Liver (tissue), 9 donors: ENCODE data around the gene TGFBR1. TPM values are rescaled to one million over a fixed set of nuclear protein-coding genes. Genes with fewer than 3 reads are reported as not detected.

ENCODE experiments used
- DNase-seq: peaks from one replicate; pipeline ENCODE4 v3.0.0-alpha.2; 2017; ENCODE audit warnings: low spot score
- H3K27ac ChIP-seq, 2 donors: one replicate each; pipeline ENCODE4 v1.7.0; 2013; ENCODE audit warnings: inconsistent platforms in 2 of 2, low read length in 2 of 2, control low read depth in 1 of 2, low read depth in 1 of 2, mild to moderate bottlenecking in 1 of 2
- H3K27me3 ChIP-seq, 4 donors: one replicate each; pipeline versions ENCODE4 v1.6.1 to v1.7.0; 2013; ENCODE audit warnings: low read length in 3 of 4, inconsistent platforms in 1 of 4, mild to moderate bottlenecking in 1 of 4, moderate library complexity in 1 of 4; ENCODE audit not compliant: control insufficient read depth in 4 of 4, insufficient read depth in 4 of 4
- H3K36me3 ChIP-seq, 4 donors: one replicate each; pipeline versions ENCODE4 v1.6.1 to v1.7.0; 2013; ENCODE audit warnings: low read length in 3 of 4, mild to moderate bottlenecking in 3 of 4, low read depth in 1 of 4, moderate library complexity in 1 of 4; ENCODE audit not compliant: control insufficient read depth in 4 of 4, insufficient read depth in 3 of 4
- H3K4me1 ChIP-seq, 4 donors: one replicate each; pipeline versions ENCODE4 v1.6.1 to v1.7.0; 2013; ENCODE audit warnings: low read length in 3 of 4, mild to moderate bottlenecking in 3 of 4, moderate library complexity in 1 of 4; ENCODE audit not compliant: control insufficient read depth in 4 of 4, insufficient read depth in 4 of 4
- H3K4me3 ChIP-seq, 3 donors: one replicate each; pipeline versions ENCODE4 v1.6.1 to v1.7.0; 2013; ENCODE audit warnings: low read length in 3 of 3, control low read depth in 1 of 3, low read depth in 1 of 3, mild to moderate bottlenecking in 1 of 3
- H3K9ac ChIP-seq, 2 donors: one replicate each; pipeline ENCODE4 v1.7.0; 2013; ENCODE audit warnings: low read length in 2 of 2, mild to moderate bottlenecking in 2 of 2, moderate library complexity in 2 of 2, control low read depth in 1 of 2, low read depth in 1 of 2
- H3K9me3 ChIP-seq, 4 donors: one replicate each; pipeline versions ENCODE4 v1.6.1 to v1.7.0; 2013; ENCODE audit warnings: low read length in 3 of 4; ENCODE audit not compliant: control insufficient read depth in 4 of 4
- EGR1 ChIP-seq, 2 donors: IDR thresholded peaks; 2 replicates each; pipeline ENCODE4 v1.6.1; 2016 to 2018; ENCODE audit warnings: antibody characterized with exemption in 2 of 2, low read depth in 2 of 2
- FOXA1 ChIP-seq: IDR thresholded peaks from 2 replicates; pipeline ENCODE4 v1.6.1; 2016; ENCODE audit warnings: antibody characterized with exemption
- FOXA2 ChIP-seq: IDR thresholded peaks from 2 replicates; pipeline ENCODE4 v1.6.1; 2016; ENCODE audit warnings: antibody characterized with exemption
- GABPA ChIP-seq, 2 donors: IDR thresholded peaks in 1 of 2; conservative IDR thresholded peaks in 1 of 2; 2 replicates each; pipeline ENCODE4 v1.6.1; 2016; ENCODE audit warnings: antibody characterized with exemption in 2 of 2, mild to moderate bottlenecking in 1 of 2, moderate library complexity in 1 of 2
- HNF4A ChIP-seq, 2 donors: conservative IDR thresholded peaks; 2 replicates each; pipeline ENCODE4 v1.6.1; 2016; ENCODE audit warnings: antibody characterized with exemption in 2 of 2, mild to moderate bottlenecking in 2 of 2
- HNF4G ChIP-seq: IDR thresholded peaks from 2 replicates; pipeline ENCODE4 v1.6.1; 2016; ENCODE audit warnings: antibody characterized with exemption
- JUND ChIP-seq, 2 donors: IDR thresholded peaks; 2 replicates each; pipeline ENCODE4 v1.6.1; 2016; ENCODE audit warnings: antibody characterized with exemption in 2 of 2
- NR2F2 ChIP-seq: IDR thresholded peaks from 2 replicates; pipeline ENCODE4 v1.6.1; 2016; ENCODE audit warnings: antibody characterized with exemption
- RAD21 ChIP-seq, 2 donors: IDR thresholded peaks; 2 replicates each; pipeline ENCODE4 v1.6.1; 2016; ENCODE audit warnings: antibody characterized with exemption in 2 of 2, mild to moderate bottlenecking in 2 of 2
- RXRA ChIP-seq, 2 donors: IDR thresholded peaks; 2 replicates each; pipeline ENCODE4 v1.6.1; 2017 to 2018; ENCODE audit warnings: antibody characterized with exemption in 2 of 2, mild to moderate bottlenecking in 1 of 2
- SP1 ChIP-seq: IDR thresholded peaks from 2 replicates; pipeline ENCODE4 v1.6.1; 2018; ENCODE audit warnings: antibody characterized with exemption, mild to moderate bottlenecking
- TAF1 ChIP-seq: conservative IDR thresholded peaks from 2 replicates; pipeline ENCODE4 v1.6.1; 2016; ENCODE audit warnings: antibody characterized with exemption, mild to moderate bottlenecking
- YY1 ChIP-seq: IDR thresholded peaks from 2 replicates; pipeline ENCODE4 v1.6.1; 2016; ENCODE audit warnings: antibody characterized with exemption, mild to moderate bottlenecking
- WGBS: extraction: QIAGEN DNeasy Blood & Tissue Kit; methylation state at CpG from one replicate; pipeline ENCODE4 v1.1.7; 2013; 5-methylcytosine and 5-hydroxymethylcytosine counted together
- polyA plus RNA-seq, 2 donors: library from polyadenylated mRNA; stranded (reverse) in 1 of 2; unstranded in 1 of 2; fragments of 200-250 nt in 1 of 2; fragments of >200 nt in 1 of 2; fragmentation: Nextera tagmentation in 1 of 2; extraction: Ambion mirVana in 1 of 2; gene quantifications; one replicate each; pipeline versions ENCODE4 v1.2.1 to v1.2.3, GENCODE V29; 2013 to 2015
- total RNA-seq, 2 donors: library from RNA; depleted of rRNA; stranded (reverse); fragments of >200 nt; gene quantifications; one replicate each; pipeline ENCODE4 v1.2.3, GENCODE V29; 2014
- TF ChIP-seq, protein P1 (sequence below): IDR thresholded peaks from 2 replicates; pipeline ENCODE4 v1.6.1; 2016; ENCODE audit warnings: antibody characterized with exemption, mild to moderate bottlenecking
- TF ChIP-seq, protein P2 (sequence below): fragments of 150-350 bp; IDR thresholded peaks from 2 replicates; pipeline ENCODE4 v1.5.1; 2017; ENCODE audit warnings: improper control_type of control experiment, low read depth, low read length; ENCODE audit not compliant: missing input control
- TF ChIP-seq, protein P3 (sequence below): IDR thresholded peaks from 2 replicates; pipeline ENCODE4 v1.6.1; 2016; ENCODE audit warnings: antibody characterized with exemption
- TF ChIP-seq, protein P4 (sequence below): IDR thresholded peaks from 2 replicates; pipeline ENCODE4 v1.6.1; 2016; ENCODE audit warnings: antibody characterized with exemption
- TF ChIP-seq, protein P5 (sequence below): IDR thresholded peaks from 2 replicates; pipeline ENCODE4 v1.6.1; 2016; ENCODE audit warnings: antibody characterized with exemption
- donor health status: healthy.
- donor health status: healthy.
- donor health status: healthy.
- donor health status: healthy.
- donor health status: healthy.

TGFBR1 gene
- total and polyA plus RNA-seq, 4 donors, result 3.1 to 18.2 (median 11.0) TPM

DNA sequence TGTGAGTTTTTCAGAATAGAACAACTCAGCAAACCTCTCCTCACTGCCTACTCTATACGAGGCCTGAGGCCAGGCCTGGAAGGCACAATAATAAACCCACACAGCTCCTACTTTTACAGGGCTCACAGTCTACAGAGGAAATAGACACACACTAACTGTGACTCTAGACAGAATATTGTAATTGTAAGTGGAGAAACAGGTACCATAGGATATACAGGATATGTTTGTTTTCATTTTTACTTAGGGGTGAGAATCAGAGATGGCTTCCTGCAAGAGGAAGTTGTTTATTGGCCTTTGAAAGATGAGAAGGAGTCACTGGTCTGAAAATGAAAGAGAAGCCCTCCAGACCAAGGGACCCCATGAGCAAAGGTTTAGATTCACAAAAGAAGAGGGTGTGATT lies 35.8 kb upstream of the TGFBR1 start:
- Histone ChIP-seq H3K9me3 (no peaks in the 10 kb centered on the region), H3K36me3 (no peaks in the 10 kb centered on the region), H3K9ac (no peak overlapping the region), H3K4me3 (no peak overlapping the region), H3K27me3 (no peaks in the 10 kb centered on the region), H3K4me1 (no peaks in the 10 kb centered on the region), H3K27ac (no peak overlapping the region)
- WGBS, result 86% methylated on average over 1 of the region's 1 CpG
- DNase-seq, result no peak
- TF ChIP-seq YY1 (no peak), NR2F2 (no peak), HNF4A (conservative IDR thresholded peaks at IDR 0.05) (no peak), TAF1 (no peak), FOXA2 (no peak)
- TF ChIP-seq, protein P1, sequence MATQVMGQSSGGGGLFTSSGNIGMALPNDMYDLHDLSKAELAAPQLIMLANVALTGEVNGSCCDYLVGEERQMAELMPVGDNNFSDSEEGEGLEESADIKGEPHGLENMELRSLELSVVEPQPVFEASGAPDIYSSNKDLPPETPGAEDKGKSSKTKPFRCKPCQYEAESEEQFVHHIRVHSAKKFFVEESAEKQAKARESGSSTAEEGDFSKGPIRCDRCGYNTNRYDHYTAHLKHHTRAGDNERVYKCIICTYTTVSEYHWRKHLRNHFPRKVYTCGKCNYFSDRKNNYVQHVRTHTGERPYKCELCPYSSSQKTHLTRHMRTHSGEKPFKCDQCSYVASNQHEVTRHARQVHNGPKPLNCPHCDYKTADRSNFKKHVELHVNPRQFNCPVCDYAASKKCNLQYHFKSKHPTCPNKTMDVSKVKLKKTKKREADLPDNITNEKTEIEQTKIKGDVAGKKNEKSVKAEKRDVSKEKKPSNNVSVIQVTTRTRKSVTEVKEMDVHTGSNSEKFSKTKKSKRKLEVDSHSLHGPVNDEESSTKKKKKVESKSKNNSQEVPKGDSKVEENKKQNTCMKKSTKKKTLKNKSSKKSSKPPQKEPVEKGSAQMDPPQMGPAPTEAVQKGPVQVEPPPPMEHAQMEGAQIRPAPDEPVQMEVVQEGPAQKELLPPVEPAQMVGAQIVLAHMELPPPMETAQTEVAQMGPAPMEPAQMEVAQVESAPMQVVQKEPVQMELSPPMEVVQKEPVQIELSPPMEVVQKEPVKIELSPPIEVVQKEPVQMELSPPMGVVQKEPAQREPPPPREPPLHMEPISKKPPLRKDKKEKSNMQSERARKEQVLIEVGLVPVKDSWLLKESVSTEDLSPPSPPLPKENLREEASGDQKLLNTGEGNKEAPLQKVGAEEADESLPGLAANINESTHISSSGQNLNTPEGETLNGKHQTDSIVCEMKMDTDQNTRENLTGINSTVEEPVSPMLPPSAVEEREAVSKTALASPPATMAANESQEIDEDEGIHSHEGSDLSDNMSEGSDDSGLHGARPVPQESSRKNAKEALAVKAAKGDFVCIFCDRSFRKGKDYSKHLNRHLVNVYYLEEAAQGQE, result no peak

DNA sequence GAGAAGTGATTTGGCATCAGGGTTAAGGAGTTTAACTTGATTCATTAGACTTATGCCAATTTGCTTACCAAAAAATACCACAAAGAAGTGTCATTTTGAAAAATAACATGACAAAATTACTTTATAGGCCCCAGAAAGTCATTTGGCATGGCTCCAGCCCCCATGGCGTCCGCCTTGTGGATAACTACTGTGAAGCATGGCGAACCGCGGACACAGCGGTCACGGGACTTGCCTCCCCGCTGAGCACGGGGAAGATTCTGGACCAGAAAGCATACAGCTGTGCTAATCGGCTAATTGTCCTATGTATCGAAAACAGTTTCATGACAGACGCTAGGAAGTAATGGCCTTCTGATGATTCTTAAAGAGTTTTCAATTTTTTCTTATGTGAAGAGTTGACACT lies 35.4 kb upstream of the TGFBR1 start:
- no peaks in the 10 kb centered on the region for H3K4me1 ChIP-seq
- H3K4me3 ChIP-seq, result no peak overlapping the region
- H3K27me3 ChIP-seq, result no peaks in the 10 kb centered on the region
- no peak overlapping the region for H3K9ac ChIP-seq
- DNase-seq, result no peak
- H3K27ac ChIP-seq, result no peak overlapping the region
- TF ChIP-seq, protein P2, sequence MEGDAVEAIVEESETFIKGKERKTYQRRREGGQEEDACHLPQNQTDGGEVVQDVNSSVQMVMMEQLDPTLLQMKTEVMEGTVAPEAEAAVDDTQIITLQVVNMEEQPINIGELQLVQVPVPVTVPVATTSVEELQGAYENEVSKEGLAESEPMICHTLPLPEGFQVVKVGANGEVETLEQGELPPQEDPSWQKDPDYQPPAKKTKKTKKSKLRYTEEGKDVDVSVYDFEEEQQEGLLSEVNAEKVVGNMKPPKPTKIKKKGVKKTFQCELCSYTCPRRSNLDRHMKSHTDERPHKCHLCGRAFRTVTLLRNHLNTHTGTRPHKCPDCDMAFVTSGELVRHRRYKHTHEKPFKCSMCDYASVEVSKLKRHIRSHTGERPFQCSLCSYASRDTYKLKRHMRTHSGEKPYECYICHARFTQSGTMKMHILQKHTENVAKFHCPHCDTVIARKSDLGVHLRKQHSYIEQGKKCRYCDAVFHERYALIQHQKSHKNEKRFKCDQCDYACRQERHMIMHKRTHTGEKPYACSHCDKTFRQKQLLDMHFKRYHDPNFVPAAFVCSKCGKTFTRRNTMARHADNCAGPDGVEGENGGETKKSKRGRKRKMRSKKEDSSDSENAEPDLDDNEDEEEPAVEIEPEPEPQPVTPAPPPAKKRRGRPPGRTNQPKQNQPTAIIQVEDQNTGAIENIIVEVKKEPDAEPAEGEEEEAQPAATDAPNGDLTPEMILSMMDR, result no peak
- TF ChIP-seq JUND (IDR thresholded peaks at IDR 0.05) (no peak), EGR1 (IDR thresholded peaks at IDR 0.05; ENCODE audit: low read depth in 2 of 2) (no peak), GABPA (IDR thresholded peaks at IDR 0.05 in 1 of 2, conservative IDR thresholded peaks at IDR 0.05 in 1 of 2) (no peak), RAD21 (IDR thresholded peaks at IDR 0.05) (no peak), YY1 (no peak), RXRA (IDR thresholded peaks at IDR 0.05) (no peak), FOXA2 (no peak), TAF1 (no peak), NR2F2 (no peak), SP1 (no peak), HNF4A (conservative IDR thresholded peaks at IDR 0.05) (no peak), HNF4G (no peak), FOXA1 (no peak)
- TF ChIP-seq, protein P3, sequence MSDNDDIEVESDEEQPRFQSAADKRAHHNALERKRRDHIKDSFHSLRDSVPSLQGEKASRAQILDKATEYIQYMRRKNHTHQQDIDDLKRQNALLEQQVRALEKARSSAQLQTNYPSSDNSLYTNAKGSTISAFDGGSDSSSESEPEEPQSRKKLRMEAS, result no peak
- TF ChIP-seq, protein P4, sequence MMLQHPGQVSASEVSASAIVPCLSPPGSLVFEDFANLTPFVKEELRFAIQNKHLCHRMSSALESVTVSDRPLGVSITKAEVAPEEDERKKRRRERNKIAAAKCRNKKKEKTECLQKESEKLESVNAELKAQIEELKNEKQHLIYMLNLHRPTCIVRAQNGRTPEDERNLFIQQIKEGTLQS, result no peak
- TF ChIP-seq, protein P1, result no peak
- TF ChIP-seq, protein P5, sequence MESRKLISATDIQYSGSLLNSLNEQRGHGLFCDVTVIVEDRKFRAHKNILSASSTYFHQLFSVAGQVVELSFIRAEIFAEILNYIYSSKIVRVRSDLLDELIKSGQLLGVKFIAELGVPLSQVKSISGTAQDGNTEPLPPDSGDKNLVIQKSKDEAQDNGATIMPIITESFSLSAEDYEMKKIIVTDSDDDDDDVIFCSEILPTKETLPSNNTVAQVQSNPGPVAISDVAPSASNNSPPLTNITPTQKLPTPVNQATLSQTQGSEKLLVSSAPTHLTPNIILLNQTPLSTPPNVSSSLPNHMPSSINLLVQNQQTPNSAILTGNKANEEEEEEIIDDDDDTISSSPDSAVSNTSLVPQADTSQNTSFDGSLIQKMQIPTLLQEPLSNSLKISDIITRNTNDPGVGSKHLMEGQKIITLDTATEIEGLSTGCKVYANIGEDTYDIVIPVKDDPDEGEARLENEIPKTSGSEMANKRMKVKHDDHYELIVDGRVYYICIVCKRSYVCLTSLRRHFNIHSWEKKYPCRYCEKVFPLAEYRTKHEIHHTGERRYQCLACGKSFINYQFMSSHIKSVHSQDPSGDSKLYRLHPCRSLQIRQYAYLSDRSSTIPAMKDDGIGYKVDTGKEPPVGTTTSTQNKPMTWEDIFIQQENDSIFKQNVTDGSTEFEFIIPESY, result no peak
- WGBS, result 96% methylated on average over 12 of the region's 12 CpGs
- no peaks in the 10 kb centered on the region for H3K36me3 ChIP-seq
- H3K9me3 ChIP-seq, result no peaks in the 10 kb centered on the region
